Glutamatergic neuron (in vitro differentiated cells): ENCODE data around the gene ADGRF4. TPM values are rescaled to one million over a fixed set of nuclear protein-coding genes. Genes with fewer than 3 reads are reported as not detected.

Experiments
- DNase-seq: peaks from one replicate; pipeline ENCODE4 v3.0.0; 2022
- H3K27ac Mint-ChIP-seq: one replicate; pipeline ENCODE4 v1.8.0; 2020; ENCODE audit warnings: mild to moderate bottlenecking, mixed read lengths, inconsistent platforms; ENCODE audit not compliant: unreplicated experiment
- H3K27me3 Mint-ChIP-seq: one replicate; pipeline ENCODE4 v1.8.0; 2020; ENCODE audit warnings: mild to moderate bottlenecking, moderate library complexity, mixed read lengths, inconsistent platforms; ENCODE audit not compliant: unreplicated experiment
- H3K36me3 Mint-ChIP-seq: one replicate; pipeline ENCODE4 v1.8.0; 2020; ENCODE audit warnings: mild to moderate bottlenecking, mixed read lengths, inconsistent platforms; ENCODE audit not compliant: unreplicated experiment
- H3K4me1 Mint-ChIP-seq: one replicate; pipeline ENCODE4 v1.8.0; 2020; ENCODE audit warnings: mild to moderate bottlenecking, low read depth, mixed read lengths, inconsistent platforms; ENCODE audit not compliant: unreplicated experiment
- H3K4me3 Mint-ChIP-seq: one replicate; pipeline ENCODE4 v1.8.0; 2020; ENCODE audit warnings: mild to moderate bottlenecking, mixed read lengths, inconsistent platforms; ENCODE audit not compliant: unreplicated experiment
- H3K9me3 Mint-ChIP-seq: one replicate; pipeline ENCODE4 v1.8.0; 2020; ENCODE audit warnings: mild to moderate bottlenecking, moderate library complexity, mixed read lengths, inconsistent platforms; ENCODE audit not compliant: unreplicated experiment
- total RNA-seq: library from RNA; stranded (reverse); fragmentation: NEBNext Ultra II Directional; extraction: Animal tissue kit (Norgen Biotek cat#: 25700); gene quantifications from one replicate; pipeline ENCODE4 v1.2.1, GENCODE V29; 2021; ENCODE audit not compliant: unreplicated experiment
- TF ChIP-seq, protein P1 (sequence below): fragments of 200-600 bp; sonication (generic); IDR thresholded peaks from one replicate; pipeline ENCODE4 v1.5.0; 2021; ENCODE audit not compliant: partially characterized antibody, unreplicated experiment

ADGRF4 gene
- total RNA-seq, 1 donor from 2014 or later: not detected

DNA sequence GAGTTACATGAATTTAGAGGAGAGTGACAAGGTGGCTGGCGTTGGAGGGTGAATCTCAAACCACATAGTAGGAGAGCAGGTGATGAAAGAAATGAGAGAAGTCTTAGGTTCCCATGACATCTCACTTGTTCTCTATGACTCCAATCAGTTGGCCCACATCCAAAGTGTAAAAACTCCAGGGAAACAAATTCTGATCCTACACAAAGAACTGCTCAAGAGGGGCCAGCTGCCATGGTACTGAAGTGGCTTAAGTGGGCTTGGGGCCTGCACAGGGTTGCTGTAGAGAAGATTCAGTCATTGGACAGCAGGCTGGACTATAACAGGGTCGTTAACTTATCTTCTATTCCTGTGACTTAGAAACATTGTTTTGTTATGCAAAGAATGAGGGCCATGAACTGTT, 7.6 kb upstream of the ADGRF4 start:
- Mint-ChIP-seq H3K9me3 (peaks cover 4% of the 10 kb centered on the region), H3K4me3 (no peak overlapping the region), H3K27ac (no peak overlapping the region), H3K36me3 (no peaks in the 10 kb centered on the region), H3K4me1 (no peaks in the 10 kb centered on the region), H3K27me3 (no peaks in the 10 kb centered on the region)
- no peak for DNase-seq
- TF ChIP-seq, protein P1, sequence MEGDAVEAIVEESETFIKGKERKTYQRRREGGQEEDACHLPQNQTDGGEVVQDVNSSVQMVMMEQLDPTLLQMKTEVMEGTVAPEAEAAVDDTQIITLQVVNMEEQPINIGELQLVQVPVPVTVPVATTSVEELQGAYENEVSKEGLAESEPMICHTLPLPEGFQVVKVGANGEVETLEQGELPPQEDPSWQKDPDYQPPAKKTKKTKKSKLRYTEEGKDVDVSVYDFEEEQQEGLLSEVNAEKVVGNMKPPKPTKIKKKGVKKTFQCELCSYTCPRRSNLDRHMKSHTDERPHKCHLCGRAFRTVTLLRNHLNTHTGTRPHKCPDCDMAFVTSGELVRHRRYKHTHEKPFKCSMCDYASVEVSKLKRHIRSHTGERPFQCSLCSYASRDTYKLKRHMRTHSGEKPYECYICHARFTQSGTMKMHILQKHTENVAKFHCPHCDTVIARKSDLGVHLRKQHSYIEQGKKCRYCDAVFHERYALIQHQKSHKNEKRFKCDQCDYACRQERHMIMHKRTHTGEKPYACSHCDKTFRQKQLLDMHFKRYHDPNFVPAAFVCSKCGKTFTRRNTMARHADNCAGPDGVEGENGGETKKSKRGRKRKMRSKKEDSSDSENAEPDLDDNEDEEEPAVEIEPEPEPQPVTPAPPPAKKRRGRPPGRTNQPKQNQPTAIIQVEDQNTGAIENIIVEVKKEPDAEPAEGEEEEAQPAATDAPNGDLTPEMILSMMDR: no peak

DNA sequence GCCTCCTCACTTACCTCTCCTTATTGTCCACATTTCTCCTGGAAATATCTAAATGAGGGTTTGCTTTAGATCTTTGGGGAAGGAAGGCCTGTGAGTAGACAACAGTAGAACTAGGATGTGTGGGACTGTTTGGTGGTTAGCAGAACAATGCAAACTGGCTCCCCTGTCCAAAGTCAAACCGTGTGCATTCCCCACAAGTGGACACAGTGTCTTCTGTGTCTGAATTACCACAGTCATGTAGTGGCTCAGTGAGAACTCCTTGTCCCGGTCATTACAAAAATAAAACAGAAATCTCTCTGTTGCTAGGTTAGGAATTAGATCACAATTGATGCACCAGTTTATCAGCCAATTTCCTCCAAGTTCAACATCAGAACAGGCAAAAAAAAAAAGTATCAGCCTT, 455 bp upstream of the ADGRF4 start:
- Mint-ChIP-seq H3K36me3 (no peaks in the 10 kb centered on the region), H3K4me1 (peaks cover 3% of the 10 kb centered on the region), H3K27me3 (peaks cover 1% of the 10 kb centered on the region), H3K4me3 (no peak overlapping the region), H3K27ac (no peak overlapping the region), H3K9me3 (no peaks in the 10 kb centered on the region)
- DNase-seq: no peak
- TF ChIP-seq, protein P1: no peak

GRCh38 chr6:47700053-47700452, 1.7 kb downstream of the ADGRF4 start:
- peaks cover 1% of the 10 kb centered on the region for H3K27me3 Mint-ChIP-seq
- no peaks in the 10 kb centered on the region for H3K36me3 Mint-ChIP-seq
- DNase-seq: no peak
- H3K4me1 Mint-ChIP-seq: peaks cover 3% of the 10 kb centered on the region
- no peaks in the 10 kb centered on the region for H3K9me3 Mint-ChIP-seq
- TF ChIP-seq, protein P1: no peak
- no peak overlapping the region for H3K27ac Mint-ChIP-seq
- no peak overlapping the region for H3K4me3 Mint-ChIP-seq

GRCh38 chr6:47700596-47700995, 2.2 kb downstream of the ADGRF4 start:
- Mint-ChIP-seq H3K27ac (no peak overlapping the region), H3K4me1 (peaks cover 3% of the 10 kb centered on the region), H3K4me3 (no peak overlapping the region), H3K9me3 (no peaks in the 10 kb centered on the region), H3K36me3 (no peaks in the 10 kb centered on the region), H3K27me3 (peaks cover 1% of the 10 kb centered on the region)
- TF ChIP-seq, protein P1: no peak
- DNase-seq: no peak

- no peak overlapping the region for H3K27ac Mint-ChIP-seq
- no peaks in the 10 kb centered on the region for H3K9me3 Mint-ChIP-seq
- TF ChIP-seq, protein P1: no peak
- H3K36me3 Mint-ChIP-seq: no peaks in the 10 kb centered on the region
- no peak overlapping the region for H3K4me3 Mint-ChIP-seq
- peaks cover 1% of the 10 kb centered on the region for H3K27me3 Mint-ChIP-seq
- peaks cover 3% of the 10 kb centered on the region for H3K4me1 Mint-ChIP-seq
- no peak for DNase-seq
Observed at GRCh38 chr6:47701363-47701762, 3.0 kb downstream of the ADGRF4 start.
